H1 (cell line): Measurements from ENCODE around the gene TMUB2. TPM values are rescaled to one million over a fixed set of nuclear protein-coding genes. Genes with fewer than 3 reads are reported as not detected.
A peak's percentile ranks its signal among the peaks of the same experiment; 100 is the strongest.

Experiments used
- CTCF ChIA-PET: fragments of 300-600 bp; sonication (Branson Sonifier 250); formaldehyde crosslinking; loops from one replicate; lab custom pipeline; 2021; ENCODE audit not compliant: partially characterized antibody; lab: Charles Lee
- POLR2A ChIA-PET: fragments of 300-600 bp; sonication (Branson Sonifier 250); formaldehyde crosslinking; loops from one replicate; lab custom pipeline; 2021; ENCODE audit warnings: inconsistent platforms; ENCODE audit not compliant: partially characterized antibody; lab: Charles Lee
- DNase-seq, 2 experiments: peaks; one replicate each; pipeline versions ENCODE4 v3.0.0 to v3.0.0-alpha.2; 2010 to 2022; ENCODE audit warnings: low spot score in 2 of 2, low read depth in 1 of 2, mixed read lengths in 1 of 2
- FAIRE-seq: peaks from 2 replicates; lab custom pipeline; 2011; peaks lifted over from hg19 to GRCh38; lab: Jason Lieb, UNC
- H2AFZ ChIP-seq: 2 replicates; pipeline ENCODE4 v1.8.1; 2012; ENCODE audit warnings: low read length, inconsistent platforms
- H2AK5ac ChIP-seq: 2 replicates; pipeline ENCODE4 v1.6.1; 2013; ENCODE audit warnings: low read depth, low read length
- H2BK120ac ChIP-seq: replicated peaks from 2 replicates; pipeline ENCODE3; 2013; ENCODE audit warnings: low read depth, low read length, inconsistent platforms
- H2BK12ac ChIP-seq: 2 replicates; pipeline ENCODE4 v1.6.1; 2013; ENCODE audit warnings: low read depth, low read length
- H2BK15ac ChIP-seq: 2 replicates; pipeline ENCODE4 v1.6.1; 2013; ENCODE audit warnings: low read length
- H2BK20ac ChIP-seq: 2 replicates; pipeline ENCODE4 v1.6.1; 2013; ENCODE audit warnings: low read length
- H2BK5ac ChIP-seq: 2 replicates; pipeline ENCODE4 v1.6.1; 2013; ENCODE audit warnings: low read depth, low read length
- H3K14ac ChIP-seq: 2 replicates; pipeline ENCODE4 v1.6.1; 2013; ENCODE audit warnings: inconsistent platforms; ENCODE audit not compliant: insufficient read length
- H3K18ac ChIP-seq: 2 replicates; pipeline ENCODE4 v1.6.1; 2013; ENCODE audit warnings: low read length; ENCODE audit errors: extremely low read depth
- H3K23ac ChIP-seq: 2 replicates; pipeline ENCODE4 v1.6.1; 2013; ENCODE audit warnings: inconsistent platforms; ENCODE audit not compliant: insufficient read length
- H3K23me2 ChIP-seq: 2 replicates; pipeline ENCODE4 v1.6.1; 2013; ENCODE audit warnings: low read depth, low read length
- H3K27ac ChIP-seq: 2 replicates; pipeline ENCODE4 v1.6.1; 2011; ENCODE audit warnings: low read depth, low read length, inconsistent platforms
- H3K27me3 ChIP-seq, 4 experiments: replicated peaks in 1 of 4; 1 replicate in 1 of 4; 2 replicates in 3 of 4; pipeline versions ENCODE4 v1.6.1 to v1.8.1; 2011 to 2013; ENCODE audit warnings: low read length in 3 of 4, mild to moderate bottlenecking in 3 of 4, inconsistent platforms in 2 of 4, mixed read lengths in 2 of 4, moderate library complexity in 1 of 4; ENCODE audit not compliant: control insufficient read depth in 3 of 4, insufficient read depth in 3 of 4; ENCODE audit errors: extremely low read depth in 1 of 4
- H3K36me3 ChIP-seq, 4 experiments: 2 replicates each; pipeline versions ENCODE4 v1.6.1 to v1.8.1; 2011 to 2013; ENCODE audit warnings: mild to moderate bottlenecking in 4 of 4, low read length in 3 of 4, moderate library complexity in 2 of 4, control low read depth in 1 of 4, inconsistent platforms in 1 of 4; ENCODE audit not compliant: insufficient read depth in 4 of 4, control insufficient read depth in 2 of 4
- H3K4ac ChIP-seq: replicated peaks from 2 replicates; pipeline ENCODE3; 2013; ENCODE audit warnings: low read length, low read depth, mixed read lengths, inconsistent platforms; ENCODE audit not compliant: insufficient read length
- H3K4me1 ChIP-seq, 4 experiments: replicated peaks in 1 of 4; 1 replicate in 1 of 4; 2 replicates in 3 of 4; pipeline versions ENCODE4 v1.6.1 to v1.8.1; 2011 to 2013; ENCODE audit warnings: low read length in 3 of 4, inconsistent platforms in 2 of 4, mixed read lengths in 1 of 4; ENCODE audit not compliant: insufficient read depth in 4 of 4, control insufficient read depth in 3 of 4
- H3K4me2 ChIP-seq, 2 experiments: 2 replicates each; pipeline versions ENCODE4 v1.6.1 to v1.8.1; 2011 to 2013; ENCODE audit warnings: low read depth in 2 of 2, low read length in 2 of 2, control low read depth in 1 of 2, inconsistent platforms in 1 of 2, mild to moderate bottlenecking in 1 of 2; ENCODE audit not compliant: insufficient read depth in 1 of 2
- H3K4me3 ChIP-seq, 4 experiments: fragments of 200-600, 300-600 bp in 1 of 4; sonication (generic), shearing (Covaris generic), sonication (Bioruptor Twin) in 1 of 4; 2 replicates each; pipeline versions ENCODE4 v1.5.1 to v1.8.1; 2011 to 2016; ENCODE audit warnings: low read length in 4 of 4, low read depth in 3 of 4, control low read depth in 2 of 4, inconsistent platforms in 2 of 4, mild to moderate bottlenecking in 2 of 4, mixed read lengths in 1 of 4, moderate library complexity in 1 of 4; ENCODE audit not compliant: insufficient read depth in 2 of 4; ENCODE audit errors: extremely low read depth in 1 of 4
- H3K56ac ChIP-seq: replicated peaks from 2 replicates; pipeline ENCODE3; 2013; ENCODE audit warnings: low read depth, mild to moderate bottlenecking, mixed read lengths, low read length, inconsistent platforms; ENCODE audit not compliant: insufficient read length
- H3K79me1 ChIP-seq: 2 replicates; pipeline ENCODE4 v1.6.1; 2013; ENCODE audit warnings: low read depth, low read length, control low read depth
- H3K79me2 ChIP-seq, 2 experiments: 2 replicates each; pipeline versions ENCODE4 v1.6.1 to v1.8.1; 2012 to 2013; ENCODE audit warnings: low read length in 2 of 2, mild to moderate bottlenecking in 2 of 2, inconsistent platforms in 1 of 2; ENCODE audit not compliant: insufficient read depth in 2 of 2, control insufficient read depth in 1 of 2
- H3K9ac ChIP-seq, 4 experiments: replicated peaks in 1 of 4; 1 replicate in 1 of 4; 2 replicates in 3 of 4; pipeline versions ENCODE4 v1.6.1 to v1.8.1; 2011 to 2013; ENCODE audit warnings: low read depth in 3 of 4, low read length in 3 of 4, control low read depth in 2 of 4, mild to moderate bottlenecking in 2 of 4, moderate library complexity in 2 of 4, inconsistent platforms in 1 of 4; ENCODE audit errors: extremely low read depth in 1 of 4
- H3K9me3 ChIP-seq, 2 experiments: 2 replicates each; pipeline versions ENCODE4 v1.6.1 to v1.8.1; 2012 to 2013; ENCODE audit warnings: mild to moderate bottlenecking in 2 of 2, moderate library complexity in 2 of 2, control low read depth in 1 of 2, inconsistent platforms in 1 of 2, low read depth in 1 of 2, low read length in 1 of 2, mixed read lengths in 1 of 2; ENCODE audit not compliant: insufficient read depth in 2 of 2
- H4K20me1 ChIP-seq, 2 experiments: replicated peaks in 1 of 2; 2 replicates each; pipeline versions ENCODE3 to v1.8.1; 2011 to 2013; ENCODE audit warnings: inconsistent platforms in 2 of 2, low read length in 2 of 2, mild to moderate bottlenecking in 1 of 2; ENCODE audit not compliant: insufficient read depth in 2 of 2, control insufficient read depth in 1 of 2
- H4K5ac ChIP-seq: 2 replicates; pipeline ENCODE4 v1.6.1; 2013; ENCODE audit warnings: low read length, low read depth, mixed read lengths, inconsistent platforms; ENCODE audit not compliant: insufficient read length
- H4K8ac ChIP-seq: 2 replicates; pipeline ENCODE4 v1.8.0; 2013; ENCODE audit warnings: mild to moderate bottlenecking, moderate library complexity, low read length, inconsistent platforms; ENCODE audit not compliant: insufficient read depth; ENCODE audit errors: extremely low read depth
- H4K91ac ChIP-seq: replicated peaks from 2 replicates; pipeline ENCODE3; 2013; ENCODE audit warnings: low read length, mixed read lengths, inconsistent platforms; ENCODE audit not compliant: insufficient read length
- POLR2A ChIP-seq, 2 experiments: IDR thresholded peaks; 1 replicate in 1 of 2; 2 replicates in 1 of 2; pipeline ENCODE4 v1.6.1; 2011; ENCODE audit warnings: low read depth in 2 of 2, low read length in 2 of 2, mild to moderate bottlenecking in 2 of 2; ENCODE audit errors: control extremely low read depth in 1 of 2
- RAD21 ChIP-seq, 2 experiments: IDR thresholded peaks in 1 of 2; conservative IDR thresholded peaks in 1 of 2; 2 replicates each; pipeline ENCODE4 v1.6.1; 2011; ENCODE audit warnings: low read depth in 2 of 2, low read length in 2 of 2, improper control_type of control experiment in 1 of 2, inconsistent platforms in 1 of 2, mild to moderate bottlenecking in 1 of 2, moderate library complexity in 1 of 2
- TAF7 ChIP-seq: optimal IDR thresholded peaks from 2 replicates; pipeline ENCODE3; 2011; ENCODE audit warnings: low read depth, mild to moderate bottlenecking, inconsistent platforms, low read length, moderate library complexity, borderline replicate concordance
- WGBS, 2 experiments: shearing (Covaris generic) in 1 of 2; methylation state at CpG; one replicate each; pipeline versions ENCODE4 v1.1.6 to v1.1.7; 2013 to 2015; ENCODE audit warnings: low lambda C conversion rate in 2 of 2, mixed read lengths in 2 of 2, inconsistent platforms in 1 of 2, low coverage in 1 of 2, missing lambda C conversion rate in 1 of 2; ENCODE audit not compliant: insufficient replicate concordance in 2 of 2, insufficient coverage in 1 of 2, insufficient read length in 1 of 2; ENCODE audit errors: extremely low coverage in 1 of 2, missing lambda C conversion rate in 1 of 2; 5-methylcytosine and 5-hydroxymethylcytosine counted together
- polyA plus RNA-seq, 7 experiments: library from polyadenylated mRNA; depleted of rRNA in 3 of 7; stranded (reverse) in 5 of 7; unstranded in 2 of 7; fragments of >200 nt in 5 of 7; fragments of 200-250 nt in 2 of 7; gene quantifications; 1 replicate in 5 of 7; 2 replicates in 1 of 7; 4 replicates in 1 of 7; pipeline versions ENCODE4 v1.2.1 to v1.2.3, GENCODE V29; 2011 to 2013; ENCODE audit warnings: missing spikeins in 2 of 7, mixed read lengths in 2 of 7
- total RNA-seq: library from RNA; stranded (reverse); fragmentation: NEBNext Ultra II Directional; extraction: Animal tissue kit (Norgen Biotek cat#: 25700); gene quantifications from 2 replicates; pipeline ENCODE4 v1.2.1, GENCODE V29; 2021
- TF ChIP-seq, protein P1 (sequence below), 3 experiments: IDR thresholded peaks; 1 replicate in 2 of 3; 2 replicates in 1 of 3; pipeline versions ENCODE4 v1.5.1 to v1.6.1; 2011; ENCODE audit warnings: low read length in 3 of 3, mild to moderate bottlenecking in 3 of 3, inconsistent platforms in 2 of 3, low read depth in 1 of 3, moderate library complexity in 1 of 3; ENCODE audit not compliant: insufficient read depth in 1 of 3; ENCODE audit errors: control extremely low read depth in 1 of 3
- TF ChIP-seq, protein P2 (sequence below): IDR thresholded peaks from 2 replicates; pipeline ENCODE4 v1.6.1; 2012; ENCODE audit warnings: inconsistent platforms
- TF ChIP-seq, protein P3 (sequence below): IDR thresholded peaks from 2 replicates; pipeline ENCODE4 v1.6.1; 2012; ENCODE audit warnings: inconsistent platforms

TMUB2 gene
- total and polyA plus RNA-seq, 2 of the 8 experiments (the other 6 are each of a cell fraction or from before 2014, with no cell fraction given), result 18.5 to 30.5 TPM

DNA sequence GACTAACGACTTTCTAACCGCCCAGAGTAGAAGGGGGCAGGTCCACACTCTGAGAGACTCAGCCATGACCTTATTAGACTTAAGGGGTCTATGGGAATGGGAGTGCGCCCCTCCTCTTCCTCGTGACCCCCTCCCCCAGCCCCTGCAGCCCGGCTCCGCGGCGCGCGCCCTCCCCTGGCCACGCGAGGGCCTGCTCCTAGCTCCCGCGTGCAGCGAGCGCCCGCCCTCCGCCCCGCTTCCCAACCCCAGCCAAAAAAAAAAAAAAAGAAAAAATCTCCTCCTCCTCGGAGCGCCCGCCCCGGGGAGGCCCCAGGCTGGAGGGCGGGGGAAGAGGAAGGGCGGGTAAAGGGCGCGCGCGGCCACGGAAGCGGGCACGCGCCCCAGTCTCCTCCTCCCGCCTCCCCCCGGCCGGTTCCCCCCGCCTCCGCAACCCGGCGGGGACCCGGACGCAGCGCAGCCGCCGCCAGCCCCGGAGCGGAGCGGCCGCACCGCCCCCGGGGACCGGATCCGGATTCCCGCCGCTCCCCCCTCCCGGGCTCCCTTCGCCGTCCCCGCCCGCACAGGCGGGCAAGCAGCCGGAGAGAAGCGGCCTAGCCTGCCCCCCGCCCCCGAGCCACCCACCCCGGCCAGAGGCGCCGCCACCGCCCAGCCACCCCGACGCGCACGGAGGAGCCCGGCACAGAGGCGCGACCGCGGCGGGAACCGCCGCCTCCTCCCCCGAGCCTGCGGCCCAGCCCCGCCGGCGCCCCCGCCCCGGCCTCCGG is 31.8 kb downstream of the TMUB2 start:
- H3K9ac ChIP-seq, result peak overlapping the region; percentile 59 to 96 (median 88)
- FAIRE-seq, result no peak
- no peaks in the 10 kb centered on the region for H3K9me3 ChIP-seq
- peak overlapping the region; percentile 67 to 100 (median 84) for H3K4me3 ChIP-seq
- H4K5ac ChIP-seq, result peak overlapping the region; percentile 93
- peaks cover 11 to 23% of the 10 kb centered on the region in 2 experiments for H3K79me2 ChIP-seq
- peaks cover 20 to 33% (median 29%) of the 10 kb centered on the region in 4 experiments; a peak in 7 of 8 replicates for H3K36me3 ChIP-seq
- peak overlapping the region; percentile 87 to 98 for H3K4me2 ChIP-seq
- peak overlapping the region; percentile 88 for H4K91ac ChIP-seq
- peak overlapping the region; percentile 51 for H2BK120ac ChIP-seq
- POLR2A ChIA-PET, result interaction anchor here (0.6 to 4.9 kb wide), 12 partner anchors 8 to 133 kb away, joined by 3 to 58 read pairs (median 4); partner anchors contain the start of gene SLC25A39
- peaks cover 9% of the 10 kb centered on the region for H3K79me1 ChIP-seq
- no peak overlapping the region for H2AK5ac ChIP-seq
- H3K18ac ChIP-seq, result peak overlapping the region; percentile 25; the same call in 1 of the 2 replicates
- H4K8ac ChIP-seq, result peak overlapping the region; percentile 29
- H2BK5ac ChIP-seq, result peak overlapping the region; percentile 97
- H2BK12ac ChIP-seq, result peak overlapping the region; percentile 92; the same call in 1 of the 2 replicates
- no peak overlapping the region for H2BK20ac ChIP-seq
- H3K4ac ChIP-seq, result peak overlapping the region; percentile 98
- peaks cover 4 to 21% (median 5%) of the 10 kb centered on the region in 4 experiments; a peak in 6 of 7 replicates for H3K4me1 ChIP-seq
- peaks cover 21% of the 10 kb centered on the region for H3K23me2 ChIP-seq
- H4K20me1 ChIP-seq, result peaks cover 0 to 8% of the 10 kb centered on the region in 2 experiments
- WGBS, 2 experiments, result 4% methylated on average over 2 of the region's 89 CpGs; no CpG with 5 or more reads in 1 of the 2 experiments
- CTCF ChIA-PET, result interaction anchor here (0.6 to 2.3 kb wide), 11 partner anchors 10 to 133 kb away, joined by 3 to 10 read pairs (median 3); partner anchors contain the start of gene GRN
- DNase-seq, result peak in 1 of 2 experiments; percentile 83
- no peak overlapping the region for H3K23ac ChIP-seq
- no peaks in the 10 kb centered on the region for H3K27me3 ChIP-seq
- H2BK15ac ChIP-seq, result peak overlapping the region; percentile 37; the same call in 1 of the 2 replicates
- peak overlapping the region; percentile 56 for H3K56ac ChIP-seq
- H3K27ac ChIP-seq, result peak overlapping the region; percentile 76; the same call in 1 of the 2 replicates
- H2AFZ ChIP-seq, result no peak overlapping the region
- H3K14ac ChIP-seq, result no peak overlapping the region
- TF ChIP-seq, protein P1, sequence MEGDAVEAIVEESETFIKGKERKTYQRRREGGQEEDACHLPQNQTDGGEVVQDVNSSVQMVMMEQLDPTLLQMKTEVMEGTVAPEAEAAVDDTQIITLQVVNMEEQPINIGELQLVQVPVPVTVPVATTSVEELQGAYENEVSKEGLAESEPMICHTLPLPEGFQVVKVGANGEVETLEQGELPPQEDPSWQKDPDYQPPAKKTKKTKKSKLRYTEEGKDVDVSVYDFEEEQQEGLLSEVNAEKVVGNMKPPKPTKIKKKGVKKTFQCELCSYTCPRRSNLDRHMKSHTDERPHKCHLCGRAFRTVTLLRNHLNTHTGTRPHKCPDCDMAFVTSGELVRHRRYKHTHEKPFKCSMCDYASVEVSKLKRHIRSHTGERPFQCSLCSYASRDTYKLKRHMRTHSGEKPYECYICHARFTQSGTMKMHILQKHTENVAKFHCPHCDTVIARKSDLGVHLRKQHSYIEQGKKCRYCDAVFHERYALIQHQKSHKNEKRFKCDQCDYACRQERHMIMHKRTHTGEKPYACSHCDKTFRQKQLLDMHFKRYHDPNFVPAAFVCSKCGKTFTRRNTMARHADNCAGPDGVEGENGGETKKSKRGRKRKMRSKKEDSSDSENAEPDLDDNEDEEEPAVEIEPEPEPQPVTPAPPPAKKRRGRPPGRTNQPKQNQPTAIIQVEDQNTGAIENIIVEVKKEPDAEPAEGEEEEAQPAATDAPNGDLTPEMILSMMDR (IDR thresholded peaks at IDR 0.05; ENCODE audit: control extremely low read depth in 1 of 3, insufficient read depth in 1 of 3, low read depth in 1 of 3, low read length in 3 of 3), result peak; percentile 18 to 62 (median 57)
- TF ChIP-seq POLR2A (IDR thresholded peaks at IDR 0.05; ENCODE audit: control extremely low read depth in 1 of 2, low read depth in 2 of 2, low read length in 2 of 2), result peak; percentile 16 to 38; a peak in 2 of 3 replicates
- TF ChIP-seq, protein P2, sequence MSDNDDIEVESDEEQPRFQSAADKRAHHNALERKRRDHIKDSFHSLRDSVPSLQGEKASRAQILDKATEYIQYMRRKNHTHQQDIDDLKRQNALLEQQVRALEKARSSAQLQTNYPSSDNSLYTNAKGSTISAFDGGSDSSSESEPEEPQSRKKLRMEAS, result peak; percentile 69
- peak; percentile 0 for TF ChIP-seq TAF7
- TF ChIP-seq, protein P3, sequence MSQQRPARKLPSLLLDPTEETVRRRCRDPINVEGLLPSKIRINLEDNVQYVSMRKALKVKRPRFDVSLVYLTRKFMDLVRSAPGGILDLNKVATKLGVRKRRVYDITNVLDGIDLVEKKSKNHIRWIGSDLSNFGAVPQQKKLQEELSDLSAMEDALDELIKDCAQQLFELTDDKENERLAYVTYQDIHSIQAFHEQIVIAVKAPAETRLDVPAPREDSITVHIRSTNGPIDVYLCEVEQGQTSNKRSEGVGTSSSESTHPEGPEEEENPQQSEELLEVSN, result 0 out of 2 replicates have a peak, but pooled peaks have one; percentile 12
- peak; percentile 8 to 39; a peak in 3 of 4 replicates for TF ChIP-seq RAD21 (IDR thresholded peaks at IDR 0.05 in 1 of 2, conservative IDR thresholded peaks at IDR 0.05 in 1 of 2; ENCODE audit: low read depth in 2 of 2, low read length in 2 of 2)
